Measurements from ENCODE around the gene IKZF2.

The IKZF2 gene

GRCh38 chr2:212953170-212953920 is 198.1 kb downstream of the IKZF2 start:
- Histone ChIP-seq H3K36me3 (no peaks in the 10 kb centered on the region), H3K27ac (no peak overlapping the region), H3K4me3 (ENCODE audit: low read depth in 1 of 2, low read length in 1 of 2) (no peak overlapping the region), H3K4me1 (ENCODE audit: control insufficient read depth in 1 of 2, insufficient read depth in 1 of 2, low read depth in 1 of 2, low read length in 1 of 2) (peaks cover 6 to 14% of the 10 kb centered on the region in 2 experiments), H3K27me3 (no peaks in the 10 kb centered on the region), H3K9me3 (no peaks in the 10 kb centered on the region)
- no peak for TF ChIP-seq CTCF (IDR thresholded peaks at IDR 0.05)

- Histone ChIP-seq H3K9me3 (no peaks in the 10 kb centered on the region), H3K4me3 (ENCODE audit: low read depth in 1 of 2, low read length in 1 of 2) (no peak overlapping the region), H3K27me3 (no peaks in the 10 kb centered on the region), H3K4me1 (ENCODE audit: control insufficient read depth in 1 of 2, insufficient read depth in 1 of 2, low read depth in 1 of 2, low read length in 1 of 2) (no peaks in the 10 kb centered on the region), H3K27ac (no peak overlapping the region), H3K36me3 (no peaks in the 10 kb centered on the region)
- TF ChIP-seq CTCF (IDR thresholded peaks at IDR 0.05): no peak
These were observed 201.6 kb downstream of the IKZF2 start for GRCh38 chr2:212949786-212950185.
